OCI-LY3 (cell line): ENCODE results near the gene BAZ2A.
"Not testable (repeated sequence)": the region's sequence is repeated elsewhere in the genome, so short reads cannot be mapped to it uniquely, and the experiment has no call there.

Experiments
- CTCF ChIP-seq: fragments of 200-600, 300-600 bp; sonication (generic); IDR thresholded peaks from 2 replicates; pipeline ENCODE4 v1.5.1; 2014; ENCODE audit warnings: antibody characterized with exemption, low read length, low read depth
- EZH2phosphoT487 ChIP-seq: fragments of 200-600 bp; shearing (Covaris generic); IDR thresholded peaks from 2 replicates; pipeline ENCODE4 v1.6.1; 2018; ENCODE audit warnings: antibody characterized with exemption, mixed run types, low read depth

- TF ChIP-seq EZH2phosphoT487, CTCF: not testable (repeated sequence)
These were observed 23.7 kb upstream of the BAZ2A start for GRCh38 chr12:56653781-56654180.
